ENCODE measurements around the gene PRAF2. TPM values are rescaled to one million over a fixed set of nuclear protein-coding genes. Genes with fewer than 3 reads are reported as not detected.

PRAF2 gene
- total and polyA plus RNA-seq, 2 donors, result 4.3 to 44.0 TPM

- H3K36me3 ChIP-seq (ENCODE audit: insufficient read depth), result peaks cover 4% of the 10 kb centered on the region
- WGBS, result 66% methylated on average over 9 of the region's 9 CpGs
- no peaks in the 10 kb centered on the region for H3K4me1 ChIP-seq (ENCODE audit: insufficient read depth)
- no peak overlapping the region for H3K27ac ChIP-seq (ENCODE audit: low read depth)
- no peak for DNase-seq (ENCODE audit: extremely low spot score)
- H3K4me3 ChIP-seq (ENCODE audit: low read depth, low read length), result no peak overlapping the region
Observed at GRCh38 chrX:49066690-49067089, 7.1 kb downstream of the PRAF2 start.

GRCh38 chrX:49066278-49066677 is 7.5 kb downstream of the PRAF2 start:
- no peak overlapping the region for H3K27ac ChIP-seq (ENCODE audit: low read depth)
- WGBS, result 83% methylated on average over 2 of the region's 2 CpGs
- H3K4me1 ChIP-seq (ENCODE audit: insufficient read depth), result no peaks in the 10 kb centered on the region
- no peak for DNase-seq (ENCODE audit: extremely low spot score)
- H3K4me3 ChIP-seq (ENCODE audit: low read depth, low read length), result no peak overlapping the region
- peaks cover 4% of the 10 kb centered on the region for H3K36me3 ChIP-seq (ENCODE audit: insufficient read depth)

- 86% methylated on average over 8 of the region's 8 CpGs for WGBS
- no peak overlapping the region for H3K4me3 ChIP-seq (ENCODE audit: low read depth, low read length)
- no peaks in the 10 kb centered on the region for H3K4me1 ChIP-seq (ENCODE audit: insufficient read depth)
- no peak overlapping the region for H3K27ac ChIP-seq (ENCODE audit: low read depth)
- no peak for DNase-seq (ENCODE audit: extremely low spot score)
- peaks cover 4% of the 10 kb centered on the region for H3K36me3 ChIP-seq (ENCODE audit: insufficient read depth)
Observed at GRCh38 chrX:49064735-49065134, 9.1 kb downstream of the PRAF2 start.

- H3K36me3 ChIP-seq (ENCODE audit: insufficient read depth), result peaks cover 4% of the 10 kb centered on the region
- H3K4me3 ChIP-seq (ENCODE audit: low read depth, low read length), result no peak overlapping the region
- DNase-seq (ENCODE audit: extremely low spot score), result no peak
- 93% methylated on average over 20 of the region's 20 CpGs for WGBS
- no peak overlapping the region for H3K27ac ChIP-seq (ENCODE audit: low read depth)
- H3K4me1 ChIP-seq (ENCODE audit: insufficient read depth), result no peaks in the 10 kb centered on the region
Observed at GRCh38 chrX:49064303-49064702, 9.5 kb downstream of the PRAF2 start.

- DNase-seq (ENCODE audit: extremely low spot score), result no peak
- Histone ChIP-seq H3K4me1 (ENCODE audit: insufficient read depth) (no peaks in the 10 kb centered on the region), H3K27ac (ENCODE audit: low read depth) (no peak overlapping the region), H3K36me3 (ENCODE audit: insufficient read depth) (peaks cover 4% of the 10 kb centered on the region), H3K4me3 (ENCODE audit: low read depth, low read length) (no peak overlapping the region)
- 96% methylated on average over 9 of the region's 9 CpGs for WGBS
Observed at GRCh38 chrX:49063715-49064114, 10.1 kb downstream of the PRAF2 start.

- Histone ChIP-seq H3K4me1 (ENCODE audit: insufficient read depth) (peaks cover 1% of the 10 kb centered on the region), H3K4me3 (ENCODE audit: low read depth, low read length) (no peak overlapping the region), H3K27ac (ENCODE audit: low read depth) (no peak overlapping the region), H3K36me3 (ENCODE audit: insufficient read depth) (peaks cover 4% of the 10 kb centered on the region)
- WGBS, result 83% methylated on average over 10 of the region's 10 CpGs
- DNase-seq (ENCODE audit: extremely low spot score), result no peak
Observed at GRCh38 chrX:49061916-49062315, 11.9 kb downstream of the PRAF2 start.

GRCh38 chrX:49061490-49061889 is 12.3 kb downstream of the PRAF2 start:
- Histone ChIP-seq H3K36me3 (ENCODE audit: insufficient read depth) (peaks cover 4% of the 10 kb centered on the region), H3K4me3 (ENCODE audit: low read depth, low read length) (no peak overlapping the region), H3K4me1 (ENCODE audit: insufficient read depth) (peaks cover 1% of the 10 kb centered on the region), H3K27ac (ENCODE audit: low read depth) (no peak overlapping the region)
- 90% methylated on average over 7 of the region's 7 CpGs for WGBS
- DNase-seq (ENCODE audit: extremely low spot score), result no peak

- H3K27ac ChIP-seq (ENCODE audit: low read depth), result no peak overlapping the region
- DNase-seq (ENCODE audit: extremely low spot score), result no peak
- 88% methylated on average over 3 of the region's 3 CpGs for WGBS
- no peak overlapping the region for H3K4me3 ChIP-seq (ENCODE audit: low read depth, low read length)
- peaks cover 1% of the 10 kb centered on the region for H3K4me1 ChIP-seq (ENCODE audit: insufficient read depth)
- peaks cover 4% of the 10 kb centered on the region for H3K36me3 ChIP-seq (ENCODE audit: insufficient read depth)
Observed at GRCh38 chrX:49060914-49061313, 12.9 kb downstream of the PRAF2 start.

- H3K4me1 ChIP-seq (ENCODE audit: insufficient read depth), result peaks cover 1% of the 10 kb centered on the region
- no peak overlapping the region for H3K27ac ChIP-seq (ENCODE audit: low read depth)
- peaks cover 2% of the 10 kb centered on the region for H3K36me3 ChIP-seq (ENCODE audit: insufficient read depth)
- WGBS, result 63% methylated on average over 10 of the region's 10 CpGs
- no peak for DNase-seq (ENCODE audit: extremely low spot score)
- peak overlapping the region; percentile 4 for H3K4me3 ChIP-seq (ENCODE audit: low read depth, low read length)
Observed at GRCh38 chrX:49059681-49060085, 14.1 kb downstream of the PRAF2 start.

- Histone ChIP-seq H3K36me3 (ENCODE audit: insufficient read depth) (no peaks in the 10 kb centered on the region), H3K4me1 (ENCODE audit: insufficient read depth) (peaks cover 1% of the 10 kb centered on the region), H3K4me3 (ENCODE audit: low read depth, low read length) (peak overlapping the region; percentile 12), H3K27ac (ENCODE audit: low read depth) (peak overlapping the region; percentile 56)
- WGBS, result 49% methylated on average over 6 of the region's 6 CpGs
- DNase-seq (ENCODE audit: extremely low spot score), result no peak
Observed at GRCh38 chrX:49059201-49059600, 14.6 kb downstream of the PRAF2 start.

GRCh38 chrX:49058794-49059193 is 15.0 kb downstream of the PRAF2 start, which contains the start of gene CCDC120:
CCDC120 (plus strand) TSS chrX:49058999; CDS start chrX:49062042, 3,043 bp downstream.
- Histone ChIP-seq H3K27ac (ENCODE audit: low read depth) (peak within 1 kb of the TSS; percentile 56), H3K36me3 (ENCODE audit: insufficient read depth) (no peaks in the 10 kb centered on the region), H3K4me3 (ENCODE audit: low read depth, low read length) (peak within 1 kb of the TSS; percentile 12), H3K4me1 (ENCODE audit: insufficient read depth) (peaks cover 1% of the 10 kb centered on the region)
- DNase-seq (ENCODE audit: extremely low spot score), result no peak
- WGBS, result 47% methylated on average over 5 of the region's 5 CpGs

- peak overlapping the region; percentile 86 for H3K4me3 ChIP-seq (ENCODE audit: low read depth, low read length)
- no peak for DNase-seq (ENCODE audit: extremely low spot score)
- WGBS, result 86% methylated on average over 5 of the region's 5 CpGs
- H3K36me3 ChIP-seq (ENCODE audit: insufficient read depth), result no peaks in the 10 kb centered on the region
- peak overlapping the region; percentile 89 for H3K27ac ChIP-seq (ENCODE audit: low read depth)
- peaks cover 4% of the 10 kb centered on the region for H3K4me1 ChIP-seq (ENCODE audit: insufficient read depth)
Observed at GRCh38 chrX:49054073-49054762, 19.6 kb downstream of the PRAF2 start.

GRCh38 chrX:49053223-49054072 is 20.4 kb downstream of the PRAF2 start:
- H3K4me1 ChIP-seq (ENCODE audit: insufficient read depth), result peaks cover 4% of the 10 kb centered on the region
- peak overlapping the region; percentile 89 for H3K27ac ChIP-seq (ENCODE audit: low read depth)
- DNase-seq (ENCODE audit: extremely low spot score), result no peak
- WGBS, result under 1% methylated on average over 56 of the region's 79 CpGs
- no peaks in the 10 kb centered on the region for H3K36me3 ChIP-seq (ENCODE audit: insufficient read depth)
- H3K4me3 ChIP-seq (ENCODE audit: low read depth, low read length), result peak overlapping the region; percentile 86

GRCh38 chrX:49043987-49044281 is 29.9 kb downstream of the PRAF2 start:
- Histone ChIP-seq H3K27ac (ENCODE audit: low read depth) (peak overlapping the region; percentile 79), H3K4me1 (ENCODE audit: insufficient read depth) (peaks cover 2% of the 10 kb centered on the region), H3K36me3 (ENCODE audit: insufficient read depth) (no peaks in the 10 kb centered on the region), H3K4me3 (ENCODE audit: low read depth, low read length) (no peak overlapping the region)
- no peak for DNase-seq (ENCODE audit: extremely low spot score)
- WGBS, result 16% methylated on average over 13 of the region's 13 CpGs
